Measurements from ENCODE around the gene APOL6.

DNA sequence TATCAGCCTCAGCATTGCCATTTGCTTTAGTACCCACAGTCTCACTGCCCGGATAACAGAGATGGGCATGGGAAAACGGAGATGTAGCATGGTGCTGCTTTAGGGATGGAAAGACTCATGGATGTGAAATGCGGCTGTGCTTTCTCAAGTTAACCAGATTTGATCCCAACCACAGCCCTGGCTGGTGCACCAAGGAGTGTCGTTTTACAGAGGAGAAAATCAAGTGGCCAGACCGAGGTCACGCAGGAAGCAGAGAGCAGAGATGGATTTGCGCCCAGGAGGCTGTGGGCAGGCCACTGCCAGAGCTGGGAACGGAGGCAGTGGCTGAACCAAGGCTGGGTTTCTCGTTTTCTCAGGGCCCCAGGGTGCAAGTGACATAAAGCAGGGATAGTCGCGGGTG lies 40.2 kb upstream of the APOL6 start:
- TF ChIP-seq RFX5 (IDR thresholded peaks at IDR 0.05; ENCODE audit: low read depth, low read length) (no peak), EZH2 (IDR thresholded peaks at IDR 0.05; ENCODE audit: borderline replicate concordance, control insufficient read depth, low read depth, low read length) (no peak), POLR2A (IDR thresholded peaks at IDR 0.05; ENCODE audit: low read depth, low read length) (no peak), TCF3 (IDR thresholded peaks at IDR 0.05; ENCODE audit: borderline replicate concordance, insufficient read depth, low read depth, low read length) (no peak), TCF12 (IDR thresholded peaks at IDR 0.05; ENCODE audit: low read depth, low read length) (no peak)
- TF ChIP-seq, protein P1, sequence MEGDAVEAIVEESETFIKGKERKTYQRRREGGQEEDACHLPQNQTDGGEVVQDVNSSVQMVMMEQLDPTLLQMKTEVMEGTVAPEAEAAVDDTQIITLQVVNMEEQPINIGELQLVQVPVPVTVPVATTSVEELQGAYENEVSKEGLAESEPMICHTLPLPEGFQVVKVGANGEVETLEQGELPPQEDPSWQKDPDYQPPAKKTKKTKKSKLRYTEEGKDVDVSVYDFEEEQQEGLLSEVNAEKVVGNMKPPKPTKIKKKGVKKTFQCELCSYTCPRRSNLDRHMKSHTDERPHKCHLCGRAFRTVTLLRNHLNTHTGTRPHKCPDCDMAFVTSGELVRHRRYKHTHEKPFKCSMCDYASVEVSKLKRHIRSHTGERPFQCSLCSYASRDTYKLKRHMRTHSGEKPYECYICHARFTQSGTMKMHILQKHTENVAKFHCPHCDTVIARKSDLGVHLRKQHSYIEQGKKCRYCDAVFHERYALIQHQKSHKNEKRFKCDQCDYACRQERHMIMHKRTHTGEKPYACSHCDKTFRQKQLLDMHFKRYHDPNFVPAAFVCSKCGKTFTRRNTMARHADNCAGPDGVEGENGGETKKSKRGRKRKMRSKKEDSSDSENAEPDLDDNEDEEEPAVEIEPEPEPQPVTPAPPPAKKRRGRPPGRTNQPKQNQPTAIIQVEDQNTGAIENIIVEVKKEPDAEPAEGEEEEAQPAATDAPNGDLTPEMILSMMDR (IDR thresholded peaks at IDR 0.05 in 2 of 3, conservative IDR thresholded peaks at IDR 0.05 in 1 of 3; ENCODE audit: control insufficient read depth in 2 of 3, extremely low read depth in 1 of 3, insufficient read depth in 1 of 3, low read depth in 3 of 3, low read length in 3 of 3) = no peak
